DND-41 (cell line): ENCODE data around the gene ARHGAP31.
"Not testable (repeated sequence)": the region's sequence is repeated elsewhere in the genome, so short reads cannot be mapped to it uniquely, and the experiment has no call there.

ENCODE experiments used
- ATAC-seq: fragments of 200-7000 bp; cut with Tn5 transposase; 3 replicates; pipeline ENCODE4 v1.9.1; 2021; ENCODE audit warnings: low read depth; ENCODE audit not compliant: insufficient read depth
- DNase-seq: peaks from one replicate; pipeline ENCODE4 v3.0.0-alpha.2; 2020
- H2AFZ ChIP-seq: 2 replicates; pipeline ENCODE4 v1.6.0; 2012; ENCODE audit warnings: low read depth, low read length
- H3K27ac ChIP-seq: 2 replicates; pipeline ENCODE4 v1.5.1; 2012; ENCODE audit warnings: low read length, inconsistent platforms
- H3K27me3 ChIP-seq: fragments of 200-600 bp; sonication (generic); 2 replicates; pipeline ENCODE4 v1.6.0; 2012; ENCODE audit warnings: low read length, mild to moderate bottlenecking, inconsistent platforms; ENCODE audit not compliant: insufficient read depth, poor library complexity
- H3K36me3 ChIP-seq: 2 replicates; pipeline ENCODE4 v1.5.1; 2012; ENCODE audit warnings: low read length, inconsistent platforms; ENCODE audit not compliant: insufficient read depth
- H3K4me1 ChIP-seq: 2 replicates; pipeline ENCODE4 v1.5.1; 2012; ENCODE audit warnings: mild to moderate bottlenecking, low read length; ENCODE audit not compliant: insufficient read depth
- H3K4me2 ChIP-seq: 2 replicates; pipeline ENCODE4 v1.6.0; 2012; ENCODE audit warnings: mild to moderate bottlenecking, moderate library complexity, low read length, inconsistent platforms; ENCODE audit not compliant: insufficient read depth
- H3K4me3 ChIP-seq, 2 experiments: fragments of 200-600 bp in 1 of 2; shearing (Covaris generic) in 1 of 2; 2 replicates each; pipeline ENCODE4 v1.5.1; 2012 to 2016; ENCODE audit warnings: inconsistent platforms in 2 of 2, low read length in 2 of 2, mild to moderate bottlenecking in 2 of 2, low read depth in 1 of 2, moderate library complexity in 1 of 2
- H3K79me2 ChIP-seq: 2 replicates; pipeline ENCODE4 v1.6.0; 2012; ENCODE audit warnings: low read length, inconsistent platforms; ENCODE audit not compliant: insufficient read depth
- H3K9ac ChIP-seq: 2 replicates; pipeline ENCODE4 v1.6.0; 2012; ENCODE audit warnings: low read depth, mild to moderate bottlenecking, inconsistent platforms, low read length, moderate library complexity
- H3K9me3 ChIP-seq: 2 replicates; pipeline ENCODE4 v1.5.1; 2012; ENCODE audit warnings: low read length, moderate library complexity, mild to moderate bottlenecking, inconsistent platforms; ENCODE audit not compliant: insufficient read depth, severe bottlenecking
- H4K20me1 ChIP-seq: 2 replicates; pipeline ENCODE4 v1.6.0; 2012; ENCODE audit warnings: low read length; ENCODE audit not compliant: insufficient read depth
- EZH2 ChIP-seq: IDR thresholded peaks from 3 replicates; pipeline ENCODE4 v1.6.1; 2012; ENCODE audit warnings: borderline replicate concordance, low read depth, mild to moderate bottlenecking, moderate library complexity, low read length, inconsistent platforms; ENCODE audit not compliant: severe bottlenecking
- TF ChIP-seq, protein P1 (sequence below): IDR thresholded peaks from 2 replicates; pipeline ENCODE4 v1.5.1; 2012; ENCODE audit warnings: borderline replicate concordance, low read length, moderate library complexity, mild to moderate bottlenecking; ENCODE audit not compliant: poor library complexity, severe bottlenecking; ENCODE audit errors: extremely low read depth

Gene ARHGAP31

DNA sequence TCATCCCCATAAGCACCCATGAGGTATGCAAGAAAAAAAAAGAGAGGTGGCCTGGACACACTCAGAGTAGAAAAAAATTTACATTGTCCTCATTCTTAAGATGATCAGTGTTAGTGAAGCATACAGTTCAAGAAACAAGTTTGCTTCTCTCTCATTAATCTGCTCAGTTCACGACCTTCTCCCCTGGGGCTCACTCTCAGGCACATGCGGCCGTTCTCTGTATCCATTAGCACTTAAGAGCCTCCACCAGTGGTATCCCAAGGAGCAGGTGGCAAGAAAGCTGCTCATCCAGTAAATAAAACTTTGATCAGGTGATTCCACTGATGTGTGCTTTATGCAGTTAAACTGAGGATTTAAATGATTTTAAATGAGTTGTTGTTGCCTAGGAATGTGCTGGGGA lies 57.4 kb downstream of the ARHGAP31 start:
- Histone ChIP-seq H4K20me1 (no peaks in the 10 kb centered on the region), H2AFZ (no peak overlapping the region), H3K27ac (no peak overlapping the region), H3K4me1 (no peaks in the 10 kb centered on the region), H3K4me3 (no peak overlapping the region), H3K9me3 (no peaks in the 10 kb centered on the region), H3K79me2 (no peaks in the 10 kb centered on the region), H3K36me3 (no peaks in the 10 kb centered on the region), H3K4me2 (no peak overlapping the region), H3K27me3 (no peaks in the 10 kb centered on the region), H3K9ac (no peak overlapping the region)
- ATAC-seq (no peak), DNase-seq (no peak)
- TF ChIP-seq EZH2: no peak
- TF ChIP-seq, protein P1, sequence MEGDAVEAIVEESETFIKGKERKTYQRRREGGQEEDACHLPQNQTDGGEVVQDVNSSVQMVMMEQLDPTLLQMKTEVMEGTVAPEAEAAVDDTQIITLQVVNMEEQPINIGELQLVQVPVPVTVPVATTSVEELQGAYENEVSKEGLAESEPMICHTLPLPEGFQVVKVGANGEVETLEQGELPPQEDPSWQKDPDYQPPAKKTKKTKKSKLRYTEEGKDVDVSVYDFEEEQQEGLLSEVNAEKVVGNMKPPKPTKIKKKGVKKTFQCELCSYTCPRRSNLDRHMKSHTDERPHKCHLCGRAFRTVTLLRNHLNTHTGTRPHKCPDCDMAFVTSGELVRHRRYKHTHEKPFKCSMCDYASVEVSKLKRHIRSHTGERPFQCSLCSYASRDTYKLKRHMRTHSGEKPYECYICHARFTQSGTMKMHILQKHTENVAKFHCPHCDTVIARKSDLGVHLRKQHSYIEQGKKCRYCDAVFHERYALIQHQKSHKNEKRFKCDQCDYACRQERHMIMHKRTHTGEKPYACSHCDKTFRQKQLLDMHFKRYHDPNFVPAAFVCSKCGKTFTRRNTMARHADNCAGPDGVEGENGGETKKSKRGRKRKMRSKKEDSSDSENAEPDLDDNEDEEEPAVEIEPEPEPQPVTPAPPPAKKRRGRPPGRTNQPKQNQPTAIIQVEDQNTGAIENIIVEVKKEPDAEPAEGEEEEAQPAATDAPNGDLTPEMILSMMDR: no peak

GRCh38 chr3:119352034-119352609 lies 57.9 kb downstream of the ARHGAP31 start:
- H3K79me2 ChIP-seq: no peaks in the 10 kb centered on the region
- no peak overlapping the region for H2AFZ ChIP-seq
- no peaks in the 10 kb centered on the region for H3K9me3 ChIP-seq
- no peak overlapping the region for H3K4me2 ChIP-seq
- H3K27me3 ChIP-seq: peaks cover under 1% of the 10 kb centered on the region
- no peak overlapping the region for H3K4me3 ChIP-seq
- no peaks in the 10 kb centered on the region for H3K4me1 ChIP-seq
- DNase-seq (no peak), ATAC-seq (peak; percentile 35; the same call in 1 of the 3 replicates)
- TF ChIP-seq, protein P1: no peak
- no peak for TF ChIP-seq EZH2
- no peaks in the 10 kb centered on the region for H4K20me1 ChIP-seq
- no peaks in the 10 kb centered on the region for H3K36me3 ChIP-seq
- no peak overlapping the region for H3K9ac ChIP-seq
- H3K27ac ChIP-seq: no peak overlapping the region

DNA sequence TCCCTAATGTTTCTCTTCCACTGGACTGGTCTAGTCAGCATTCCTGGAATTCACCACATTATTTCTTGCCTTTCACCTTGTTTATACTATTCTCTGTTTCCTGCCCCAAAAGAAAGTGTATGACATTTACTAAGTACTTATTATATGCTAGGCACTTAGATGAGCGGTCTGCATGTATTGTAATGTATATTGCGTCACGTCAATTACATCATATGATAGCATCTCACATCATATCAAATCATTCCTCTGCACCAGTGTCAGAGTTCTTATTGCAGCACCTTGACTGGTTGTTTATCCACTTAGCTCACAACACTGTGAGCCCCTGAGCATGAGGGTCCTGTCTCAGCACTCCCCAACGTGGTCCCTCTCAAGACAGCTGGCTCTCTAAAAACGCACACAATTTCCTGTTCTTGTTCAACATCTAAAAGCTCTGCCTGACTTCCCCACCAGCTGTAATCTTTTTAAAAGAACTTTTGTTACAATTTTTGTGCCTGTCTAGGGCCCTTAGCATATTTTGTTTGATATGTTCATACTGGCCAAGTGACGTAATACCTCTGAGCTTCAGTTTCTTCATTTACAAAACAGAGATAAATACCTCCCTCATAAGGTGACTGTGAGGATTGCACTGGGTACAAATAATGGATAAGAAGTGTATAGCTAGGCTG lies 58.8 kb downstream of the ARHGAP31 start:
- no peak overlapping the region for H3K9ac ChIP-seq
- peaks cover 2% of the 10 kb centered on the region for H3K27me3 ChIP-seq
- H2AFZ ChIP-seq: no peak overlapping the region; the same call in 1 of the 2 replicates
- no peak overlapping the region for H3K27ac ChIP-seq
- peak; percentile 66 for ATAC-seq
- DNase-seq: no peak
- H3K79me2 ChIP-seq: no peaks in the 10 kb centered on the region
- TF ChIP-seq EZH2: no peak
- TF ChIP-seq, protein P1: peak; percentile 44
- H3K4me3 ChIP-seq: no peak overlapping the region
- H4K20me1 ChIP-seq: no peaks in the 10 kb centered on the region
- H3K4me1 ChIP-seq: no peaks in the 10 kb centered on the region
- no peaks in the 10 kb centered on the region for H3K36me3 ChIP-seq
- H3K4me2 ChIP-seq: no peak overlapping the region
- no peaks in the 10 kb centered on the region for H3K9me3 ChIP-seq

DNA sequence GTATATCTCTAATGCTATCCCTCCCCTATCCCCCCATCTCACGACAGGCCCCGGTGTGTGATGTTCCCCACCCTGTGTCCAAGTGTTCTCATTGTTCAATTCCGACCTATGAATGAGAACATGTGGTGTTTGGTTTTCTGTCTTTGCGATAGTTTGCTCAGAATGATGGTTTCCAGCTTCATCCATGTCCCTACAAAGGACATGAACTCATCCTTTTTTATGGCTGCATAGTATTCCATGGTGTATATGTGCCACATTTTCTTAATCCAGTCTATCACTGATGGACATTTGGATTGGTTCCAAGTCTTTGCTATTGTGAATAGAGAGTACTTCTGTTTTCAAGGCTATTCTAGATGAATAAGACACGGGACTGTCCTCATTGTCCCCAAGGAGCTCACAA lies 61.4 kb downstream of the ARHGAP31 start:
- H3K4me2 ChIP-seq, H2AFZ ChIP-seq, H3K36me3 ChIP-seq, H3K9ac ChIP-seq, H3K79me2 ChIP-seq, H3K27ac ChIP-seq, H3K4me1 ChIP-seq, H3K27me3 ChIP-seq, H3K9me3 ChIP-seq, H3K4me3 ChIP-seq, ATAC-seq, H4K20me1 ChIP-seq, DNase-seq: not testable (repeated sequence)
